HuH-7 (cell line): ENCODE measurements around the gene SPATA21.
"Not testable (repeated sequence)": the region's sequence is repeated elsewhere in the genome, so short reads cannot be mapped to it uniquely, and the experiment has no call there.

Experiments used
- DNase-seq: peaks from one replicate; pipeline ENCODE4 v3.0.0; 2011; ENCODE audit warnings: low spot score

SPATA21 gene, protein sequence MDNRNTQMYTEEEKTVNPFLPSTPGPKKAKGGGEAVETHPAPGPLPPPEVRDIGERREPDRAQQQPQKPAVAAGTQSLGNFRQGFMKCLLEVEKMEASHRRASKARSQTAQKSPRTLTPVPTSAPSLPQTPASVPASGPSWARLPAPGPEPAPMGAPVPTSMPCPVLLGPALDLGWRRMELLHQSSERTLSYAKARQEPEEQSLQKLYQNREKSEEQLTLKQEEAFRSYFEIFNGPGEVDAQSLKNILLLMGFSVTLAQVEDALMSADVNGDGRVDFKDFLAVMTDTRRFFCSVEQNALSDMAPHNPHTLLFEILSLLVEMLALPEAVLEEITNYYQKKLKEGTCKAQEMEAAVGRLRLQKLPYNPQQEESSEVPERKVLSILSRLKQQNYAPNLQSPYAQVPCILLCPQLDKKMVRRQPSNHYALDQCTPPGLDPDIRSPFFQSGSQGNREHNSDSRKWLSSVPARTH

DNA sequence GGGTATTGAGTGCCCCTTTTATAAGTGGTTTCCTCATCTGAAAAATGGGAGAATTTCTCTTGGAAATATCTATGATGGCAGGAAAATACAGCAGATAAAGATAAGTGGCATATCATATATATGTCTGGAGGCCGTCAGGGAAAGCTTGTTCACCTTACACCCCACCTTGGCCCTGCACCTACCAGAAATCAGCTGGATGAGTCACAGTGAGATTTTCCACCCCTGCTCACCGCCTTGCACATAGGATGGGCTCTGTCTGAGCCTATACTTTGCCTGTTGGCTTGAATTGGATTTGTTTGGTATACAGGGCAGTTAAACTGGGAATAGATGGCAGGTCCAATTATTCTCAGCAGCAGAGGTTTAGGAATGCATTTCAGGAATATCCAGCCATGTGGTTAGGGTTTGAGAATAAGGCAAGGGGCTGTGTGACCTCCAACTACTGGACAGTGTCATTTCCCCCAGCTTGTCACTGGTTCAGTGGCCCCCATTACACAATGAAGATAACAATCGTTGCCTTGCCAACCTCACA, at the start of gene SPATA21:
Gene SPATA21 (minus strand): TSS at position 479 of the 529 bp plus-strand sequence. CDS start 6,053 bp downstream, outside the sequence.
- no peak for DNase-seq

DNA sequence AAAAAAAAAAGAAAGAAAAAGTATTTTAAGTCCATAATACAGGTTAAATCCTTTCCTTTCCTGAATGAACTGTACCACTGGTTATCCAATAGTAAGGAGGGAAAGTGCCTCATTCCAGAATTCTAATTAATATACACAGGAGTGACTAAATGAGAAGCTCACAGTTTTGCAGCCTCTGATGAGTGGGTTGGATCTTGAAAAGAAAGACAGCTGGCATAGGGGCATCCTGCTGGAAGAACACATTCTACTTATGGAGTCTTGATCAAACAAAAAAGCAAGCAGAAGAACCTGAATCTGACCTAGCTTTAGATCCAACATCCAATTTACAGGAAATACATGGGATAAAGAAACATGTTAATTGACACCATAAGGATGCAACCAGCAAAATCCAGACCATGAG, 49.8 kb upstream of the SPATA21 start:
- DNase-seq: not testable (repeated sequence)

DNA sequence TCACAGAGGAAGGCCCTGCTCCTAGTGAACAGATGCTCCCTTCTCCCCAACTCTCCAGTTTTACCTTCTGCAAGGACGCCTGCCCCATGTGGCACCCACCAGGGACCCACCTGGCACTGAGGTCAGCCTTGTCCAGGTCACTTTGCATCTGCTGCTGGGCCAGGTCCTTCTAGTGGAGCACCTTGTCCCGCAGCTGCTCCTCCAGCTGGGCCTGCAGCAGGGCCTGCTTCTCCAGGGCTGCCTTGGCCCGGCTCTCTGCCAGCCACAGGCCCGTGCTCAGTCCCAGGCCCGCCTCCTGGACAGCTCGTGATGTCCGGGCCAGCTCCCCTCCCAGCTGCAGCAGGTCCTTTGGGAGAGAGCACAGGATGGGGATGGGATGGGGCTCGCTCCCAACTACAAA, 49.1 kb upstream of the SPATA21 start:
- not testable (repeated sequence) for DNase-seq

DNA sequence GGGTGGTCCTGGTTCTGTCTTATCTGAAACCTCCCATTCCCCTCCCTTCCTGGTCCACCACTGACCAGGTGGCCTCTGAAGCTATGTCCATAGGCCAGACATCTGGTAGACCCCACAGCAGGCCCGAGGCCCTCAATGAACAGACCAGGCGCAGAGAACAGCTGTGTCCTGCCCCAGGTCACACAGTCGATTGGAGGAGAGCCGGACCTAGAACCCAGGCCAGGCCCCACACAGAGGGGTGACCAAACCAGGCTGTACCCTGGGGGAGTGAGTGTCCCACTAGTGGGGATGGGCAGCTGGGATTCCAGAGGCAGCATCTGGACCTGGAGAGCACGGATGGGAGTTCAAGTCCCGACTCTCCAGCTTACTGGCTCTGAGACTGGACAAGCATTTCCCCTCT, 47.7 kb upstream of the SPATA21 start:
- DNase-seq: no peak

DNA sequence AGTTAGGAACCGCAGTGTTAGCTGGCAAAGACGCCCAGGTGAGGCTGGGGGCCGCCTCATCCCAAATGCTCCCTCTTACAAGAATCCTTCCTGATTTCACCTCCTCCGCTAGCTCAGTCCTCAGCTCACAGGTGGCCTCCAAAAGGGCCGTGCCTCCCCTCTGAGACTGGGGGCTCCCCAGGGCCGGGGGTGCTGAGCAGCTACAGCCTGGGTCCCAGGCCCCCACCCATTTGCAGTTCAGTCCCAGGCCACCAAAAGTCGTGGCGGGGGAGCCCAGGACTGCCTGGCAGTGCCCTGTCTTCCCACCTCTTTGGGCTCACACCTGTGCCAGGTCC, 47.2 kb upstream of the SPATA21 start:
- DNase-seq: no peak

DNA sequence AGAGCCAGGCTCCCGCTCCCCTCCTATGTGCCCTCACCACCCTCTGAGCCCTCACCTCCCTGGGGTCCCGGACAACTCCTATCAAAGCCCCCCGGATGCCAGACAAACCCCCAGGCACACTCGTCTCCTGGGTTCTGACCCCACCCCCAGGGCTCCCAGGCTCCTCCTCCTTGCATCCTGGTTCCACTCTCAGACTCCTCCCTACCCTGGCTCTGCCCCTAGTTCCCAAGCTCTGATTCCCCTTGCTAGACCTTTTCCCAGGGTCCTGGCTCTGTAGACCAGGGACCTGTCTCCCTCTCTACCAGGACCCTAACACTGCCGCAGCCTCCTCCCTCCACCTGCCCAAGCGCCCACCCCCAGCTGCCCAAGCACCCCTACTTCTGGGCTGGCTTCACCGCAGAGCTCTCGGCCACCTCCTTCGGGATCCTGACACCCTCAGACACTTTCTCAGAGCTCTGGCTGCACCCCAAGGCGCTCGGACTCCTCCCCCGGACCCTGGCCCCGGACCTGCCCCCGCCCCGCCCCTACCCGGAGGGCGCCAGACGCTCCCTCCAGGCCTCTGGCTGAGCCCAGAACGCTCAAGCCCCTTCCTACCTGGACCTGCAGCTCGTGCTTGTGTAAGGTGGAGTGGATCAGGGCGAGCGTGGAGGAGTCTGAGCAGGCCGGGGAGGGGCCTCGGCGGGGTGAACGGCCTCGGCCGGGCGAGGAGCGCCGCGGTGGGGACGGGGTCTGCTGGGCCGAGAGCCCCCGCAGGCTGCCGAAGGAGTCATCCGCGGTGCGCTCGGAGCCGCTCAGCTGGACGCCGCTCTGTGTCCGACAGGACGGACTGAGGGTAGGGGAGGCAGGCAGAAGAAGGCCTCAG, 46.6 kb upstream of the SPATA21 start:
- not testable (repeated sequence) for DNase-seq

DNA sequence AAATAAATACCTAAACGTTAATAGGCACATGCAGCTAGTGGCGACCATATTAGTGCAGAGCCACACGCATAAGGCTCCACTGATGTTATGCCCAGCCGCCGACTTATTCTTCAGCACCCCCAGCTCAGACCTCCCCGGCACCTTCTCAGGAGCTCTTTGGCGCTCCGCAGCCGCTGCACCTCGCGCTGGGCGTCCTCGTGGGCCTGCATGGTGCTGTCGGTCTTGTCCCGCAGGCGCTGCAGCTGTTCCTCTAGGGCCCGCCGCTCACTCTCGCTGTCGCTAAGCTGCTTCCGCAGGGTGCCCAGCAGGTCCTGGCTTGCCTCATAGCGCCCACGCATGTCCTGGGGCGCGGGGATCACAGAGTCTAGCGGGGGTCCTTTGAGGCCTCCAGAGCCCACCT, 45.9 kb upstream of the SPATA21 start:
- DNase-seq: not testable (repeated sequence)

DNA sequence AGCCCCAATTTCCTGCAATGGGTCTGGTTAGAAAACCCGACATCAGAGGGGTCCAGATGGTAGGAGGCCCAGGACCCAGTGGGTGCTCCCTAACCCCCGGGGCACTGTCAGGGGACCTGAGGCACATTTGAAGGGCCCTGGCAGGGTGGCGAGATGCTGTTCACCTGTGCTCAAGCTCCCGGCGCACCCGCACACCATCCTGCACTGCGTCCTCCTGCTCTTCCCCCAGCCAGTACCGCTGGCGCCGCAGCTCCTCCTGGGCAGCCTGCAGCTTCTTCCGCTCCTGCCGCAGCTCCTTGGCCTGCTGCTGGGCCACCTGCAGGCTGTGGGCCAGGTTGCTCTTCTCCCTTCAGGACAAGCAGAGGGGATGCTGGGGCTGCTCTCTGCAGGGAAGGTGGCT, 40.9 kb upstream of the SPATA21 start:
- DNase-seq: no peak

DNA sequence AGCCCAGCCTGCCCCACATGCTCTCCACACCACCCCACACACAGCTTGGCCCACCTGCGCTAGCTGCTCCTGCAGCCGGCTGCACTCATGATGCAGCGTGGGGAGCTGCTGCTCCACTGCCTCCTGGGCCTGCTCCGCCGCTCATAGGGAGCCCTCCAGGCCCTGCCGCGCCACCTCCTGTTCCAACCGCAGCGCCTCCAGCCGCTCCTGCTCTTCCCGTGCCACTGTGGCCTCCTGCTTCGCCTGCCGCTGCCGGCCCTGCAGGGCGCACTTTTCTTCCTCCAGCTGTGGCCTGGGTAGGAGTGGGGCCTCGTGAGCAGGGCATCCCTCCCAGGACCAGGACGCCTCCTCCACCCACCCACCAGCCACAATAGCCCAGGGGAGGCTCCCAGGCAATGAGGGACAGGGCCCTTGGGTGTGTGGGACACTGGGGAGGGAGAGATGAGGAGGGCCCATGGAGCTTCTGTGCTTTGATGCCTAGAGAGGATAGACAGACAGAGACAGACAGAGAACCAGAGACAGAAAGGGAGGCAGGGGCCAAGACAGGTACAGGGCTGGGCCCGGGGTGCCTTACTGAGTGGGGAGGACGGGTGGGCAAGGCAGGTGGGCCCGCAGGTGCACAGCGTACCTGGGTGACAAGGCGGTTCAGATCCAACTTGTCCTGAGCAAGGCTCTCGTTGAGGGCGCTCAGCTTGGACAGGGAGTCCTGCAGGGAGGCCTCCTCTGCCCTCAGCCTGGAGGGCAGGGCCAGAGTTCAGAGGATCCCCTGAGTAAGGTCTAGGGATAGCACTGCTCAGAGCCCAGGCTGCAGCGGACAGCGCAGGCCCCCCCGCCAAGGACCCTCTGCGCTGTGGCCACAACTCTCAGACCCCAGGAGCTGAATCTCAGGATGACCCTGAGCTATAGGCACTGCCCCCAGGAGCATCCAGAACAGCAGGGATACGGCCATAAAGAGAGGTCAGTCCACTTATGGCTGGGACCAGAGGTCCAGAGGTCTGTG, 38.8 kb upstream of the SPATA21 start:
- DNase-seq: not testable (repeated sequence)

DNA sequence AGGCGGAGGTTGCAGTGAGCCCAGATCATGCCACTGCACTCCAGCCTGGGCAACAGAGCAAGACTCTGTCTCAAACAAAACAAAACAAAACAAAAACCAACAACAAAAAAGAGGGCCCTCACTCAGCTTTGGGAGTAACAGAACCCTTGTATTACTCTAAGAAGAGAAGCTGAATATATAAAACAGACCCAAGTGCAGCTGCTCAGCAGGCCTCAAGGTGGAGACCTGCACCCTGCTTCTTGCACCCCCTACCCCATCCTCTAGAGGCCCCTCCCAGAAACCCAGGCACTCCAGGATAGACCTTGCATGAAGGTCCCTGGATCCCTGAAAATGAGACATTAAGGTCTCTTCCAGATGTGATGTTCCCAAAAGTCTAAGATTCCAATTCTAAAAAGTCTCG, 37.7 kb upstream of the SPATA21 start:
- DNase-seq: peak; percentile 34

DNA sequence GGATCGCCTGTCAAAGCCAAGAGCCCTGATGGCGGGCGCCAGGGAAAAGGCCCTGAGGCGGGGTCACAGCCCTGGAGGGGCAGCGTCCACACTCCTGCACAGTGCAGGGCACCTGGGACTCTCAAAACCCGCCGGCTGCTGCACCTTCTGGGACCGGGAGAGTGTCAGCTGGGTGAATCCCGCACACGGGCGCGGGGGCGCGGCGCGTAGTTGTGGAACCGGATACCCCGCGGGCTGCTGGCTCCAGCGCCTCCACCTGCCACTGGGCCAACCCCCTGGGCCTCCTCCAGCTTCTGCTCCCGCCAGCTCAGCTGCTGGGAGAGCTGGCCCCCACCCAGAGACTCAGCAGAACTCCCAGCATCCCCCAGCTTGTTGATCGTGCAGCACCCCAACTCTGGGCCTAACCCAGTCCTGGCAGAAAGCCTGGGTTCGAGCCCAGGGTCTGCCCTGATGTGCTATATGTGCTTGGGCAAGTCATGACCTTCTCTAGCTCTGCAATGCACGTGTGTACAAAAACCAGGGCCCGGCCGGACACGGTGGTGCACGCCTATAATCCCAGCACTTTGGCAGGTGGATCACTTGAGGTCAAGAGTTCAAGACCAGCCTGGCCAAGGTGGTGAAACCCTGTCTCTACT, 37.1 kb upstream of the SPATA21 start:
- no peak for DNase-seq

DNA sequence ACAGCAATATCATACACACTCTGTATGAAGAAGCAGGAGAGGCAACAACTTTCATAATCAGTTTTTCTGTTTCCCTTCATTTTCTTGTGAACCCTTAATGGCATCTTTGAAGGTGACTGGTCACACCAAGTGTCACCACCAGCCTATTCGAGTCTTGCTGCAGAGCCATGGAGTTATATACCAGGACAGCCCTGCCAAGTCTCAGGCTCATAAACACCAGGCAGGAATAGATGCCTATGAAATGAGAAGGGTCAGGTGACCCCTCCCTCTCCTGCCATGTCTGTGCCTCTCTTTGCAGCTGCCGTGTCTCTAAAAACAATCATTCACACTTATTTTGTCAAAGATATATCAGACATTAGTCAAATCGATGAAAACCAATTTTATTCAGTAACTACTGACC, 31.3 kb upstream of the SPATA21 start:
- DNase-seq: no peak

DNA sequence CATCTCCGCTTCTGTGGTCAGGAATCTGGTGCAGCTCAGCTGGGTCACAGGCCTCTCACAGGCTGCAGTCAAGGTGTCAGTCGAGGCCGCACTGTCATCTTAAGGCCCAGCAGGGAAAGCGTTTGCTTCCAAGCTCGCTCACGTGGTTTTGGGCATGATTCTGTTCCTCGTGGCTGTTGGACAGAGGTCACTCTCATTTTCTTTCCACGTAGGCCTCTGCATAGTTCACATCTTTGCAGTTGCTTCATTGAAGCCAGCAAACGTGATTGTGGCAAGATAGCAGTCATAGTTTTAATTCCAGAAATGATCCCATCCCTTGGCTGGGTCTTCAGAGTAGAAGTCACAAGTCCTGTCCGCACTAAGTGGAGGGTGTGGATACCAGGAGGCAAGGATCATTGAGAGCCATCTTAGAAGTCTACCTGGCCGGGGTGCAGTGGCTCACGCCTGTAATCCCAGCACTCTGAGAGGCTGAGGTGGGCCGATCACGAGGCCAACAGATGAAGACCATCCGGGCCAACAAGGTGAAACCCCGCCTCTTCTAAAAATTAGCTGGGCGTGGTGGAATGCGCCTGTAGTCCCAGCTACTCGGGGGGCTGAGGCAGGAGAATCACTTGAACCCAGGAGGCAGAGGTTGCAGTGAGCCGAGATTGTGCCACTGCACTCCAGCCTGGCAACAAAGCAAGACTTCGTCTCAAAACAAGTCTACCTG, 27.8 kb upstream of the SPATA21 start:
- no peak for DNase-seq

DNA sequence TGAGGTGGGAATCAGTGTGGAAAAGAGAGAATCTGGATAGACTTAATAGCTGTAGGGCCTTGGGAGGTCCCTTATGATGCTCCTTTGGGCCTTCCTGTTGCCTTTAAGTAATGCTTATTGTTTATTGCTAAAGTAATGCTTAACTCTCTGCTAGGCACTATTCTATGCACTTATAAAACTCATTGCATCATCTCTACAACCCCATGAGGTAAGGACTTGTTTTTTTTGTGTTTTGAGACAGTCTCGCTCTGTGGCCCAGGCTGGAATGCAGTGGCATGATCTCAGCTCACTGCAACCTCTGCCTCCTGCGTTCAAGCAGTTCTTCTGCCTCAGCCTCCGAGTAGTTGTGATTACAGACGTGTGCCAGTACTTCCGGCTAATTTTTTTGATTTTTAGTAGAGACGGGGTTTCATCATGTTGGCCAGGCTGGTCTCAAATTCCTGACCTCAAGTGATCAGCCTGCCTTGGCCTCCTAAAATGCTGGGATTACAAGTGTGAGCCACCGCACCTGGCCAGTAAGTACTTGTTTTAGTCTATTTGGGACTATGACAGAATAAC, 25.6 kb upstream of the SPATA21 start:
- DNase-seq: no peak

DNA sequence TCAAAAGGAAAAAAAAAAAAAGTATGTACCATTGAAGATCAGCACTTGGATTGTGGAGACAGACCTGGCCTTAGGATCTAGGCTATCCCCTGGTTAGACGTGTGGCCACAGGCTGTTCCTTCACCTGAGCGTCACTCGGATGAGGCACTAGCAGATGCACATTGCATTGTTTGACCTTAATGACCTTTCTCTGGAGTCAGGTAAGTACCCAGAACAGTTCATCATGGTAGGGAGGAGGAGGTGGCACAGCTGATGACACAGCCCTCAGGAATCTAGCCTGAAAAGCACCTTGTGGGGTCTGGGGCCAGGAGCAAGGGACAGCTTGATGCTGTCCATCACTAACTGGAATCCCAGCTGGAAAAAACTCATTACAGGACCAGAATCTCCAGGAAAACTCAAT, 24.5 kb upstream of the SPATA21 start:
- no peak for DNase-seq

DNA sequence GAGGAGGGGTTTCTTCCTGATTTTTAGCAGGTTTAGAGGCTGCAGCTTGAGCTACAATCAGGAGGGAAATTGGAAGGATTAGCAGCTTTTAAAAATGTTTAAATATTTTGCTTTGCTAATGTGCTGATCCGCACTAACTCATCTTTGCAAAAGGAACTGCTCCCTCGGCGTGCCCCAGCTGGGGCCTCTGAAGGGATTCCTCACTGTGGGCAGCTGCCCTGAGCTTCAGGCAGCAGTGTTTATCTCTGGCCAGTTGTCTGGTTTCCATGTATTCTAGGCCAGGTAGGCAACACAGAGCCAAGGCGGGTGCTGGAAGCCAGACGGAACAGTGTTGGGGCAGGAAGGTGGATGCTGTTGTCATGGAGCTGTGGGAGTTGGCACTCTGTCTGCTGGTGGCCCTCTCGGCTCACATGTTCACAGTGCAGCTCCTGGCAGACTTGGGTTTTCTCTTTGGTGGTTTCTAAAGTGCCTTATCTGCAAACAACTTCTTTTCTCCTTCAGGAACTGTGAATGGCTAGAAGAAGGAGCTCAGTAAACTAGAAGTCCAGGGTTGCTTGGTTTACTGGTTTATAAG, 22.2 kb upstream of the SPATA21 start:
- no peak for DNase-seq

DNA sequence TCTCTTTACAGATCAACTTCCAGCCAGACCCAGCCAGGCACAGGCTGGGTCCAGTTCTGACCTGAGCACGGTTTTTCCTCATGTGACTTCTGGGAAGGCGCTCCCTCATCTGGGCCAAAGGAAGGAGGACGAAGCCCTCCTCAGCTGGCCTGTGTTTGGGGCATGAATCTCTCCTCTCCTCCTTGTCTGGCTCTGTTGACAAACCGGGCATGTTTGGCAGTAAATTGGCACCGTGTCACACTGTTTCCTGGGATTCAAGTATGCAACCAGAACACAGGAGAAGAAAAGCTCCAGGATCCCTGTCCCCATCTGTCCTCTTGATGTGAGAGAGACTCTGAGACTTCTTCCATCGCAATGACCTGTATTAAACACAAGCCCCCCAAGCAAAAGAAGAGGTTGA, 21.6 kb upstream of the SPATA21 start:
- DNase-seq: no peak

DNA sequence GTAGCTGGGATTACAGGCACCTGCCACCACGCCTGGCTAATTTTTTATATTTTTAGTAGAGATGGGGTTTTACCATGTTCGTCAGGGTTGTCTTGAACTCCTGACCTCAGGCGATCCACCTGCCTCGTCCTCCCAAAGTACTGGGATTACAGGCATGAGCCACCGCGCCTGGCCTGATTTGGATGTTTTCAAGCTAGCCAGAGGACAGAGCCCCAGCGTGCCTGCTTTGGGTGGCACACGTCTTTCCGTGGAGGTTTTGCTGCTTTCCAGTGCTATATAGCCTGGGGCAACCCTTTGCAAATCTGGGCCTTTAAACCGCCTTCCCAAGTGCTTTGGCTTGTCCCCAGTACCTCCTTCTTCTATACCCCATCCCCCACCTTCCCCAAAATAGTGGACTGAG, 18.9 kb upstream of the SPATA21 start:
- DNase-seq: not testable (repeated sequence)

DNA sequence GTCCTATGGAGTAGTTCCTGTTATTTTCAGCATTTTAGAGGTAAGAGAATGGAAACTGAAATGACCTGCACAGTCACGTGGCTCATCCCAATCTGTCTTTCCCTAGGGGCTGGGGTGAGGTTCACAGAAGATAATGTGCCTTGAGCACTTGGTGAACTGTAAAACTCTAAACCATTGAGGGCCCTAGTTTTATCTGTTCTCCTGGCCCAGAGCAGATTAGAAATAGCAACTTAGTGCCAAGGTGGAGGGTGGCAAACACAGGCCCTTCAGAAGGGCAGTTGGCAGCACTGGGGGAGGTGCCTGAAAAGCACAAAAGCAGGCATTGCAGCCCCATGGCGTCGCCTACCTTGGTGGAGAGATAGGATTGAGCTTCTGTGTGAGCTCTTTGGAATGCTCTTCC, 17.7 kb upstream of the SPATA21 start:
- not testable (repeated sequence) for DNase-seq
